Breast epithelium (tissue), 4 donors: Measurements from ENCODE around the gene ZNF831. TPM values are rescaled to one million over a fixed set of nuclear protein-coding genes. Genes with fewer than 3 reads are reported as not detected.

Source experiments
- DNase-seq, 2 donors: peaks; one replicate each; pipeline ENCODE4 v3.0.0-alpha.2; 2019; ENCODE audit warnings: low spot score in 2 of 2
- H3K27ac ChIP-seq, 2 donors: fragments of 200-600 bp; sonication (generic) in 1 of 2; one replicate each; pipeline ENCODE4 v1.5.1; 2016 to 2019; ENCODE audit warnings: mild to moderate bottlenecking in 1 of 2
- H3K27me3 ChIP-seq, 2 donors: fragments of 200-600 bp; sonication (generic) in 1 of 2; one replicate each; pipeline versions ENCODE4 v1.5.1 to v1.6.0; 2017 to 2019; ENCODE audit warnings: control low read depth in 1 of 2, mild to moderate bottlenecking in 1 of 2
- H3K36me3 ChIP-seq: fragments of 200-600 bp; one replicate; pipeline ENCODE4 v1.5.1; 2019
- H3K4me1 ChIP-seq, 2 donors: fragments of 200-600 bp; sonication (generic); one replicate each; pipeline ENCODE4 v1.5.1; 2016 to 2019; ENCODE audit warnings: control low read depth in 1 of 2
- H3K4me3 ChIP-seq, 3 donors: fragments of 200-600 bp; sonication (generic); 1 replicate in 2 of 3; 2 replicates in 1 of 3; pipeline ENCODE4 v1.5.1; 2016 to 2019; ENCODE audit warnings: mild to moderate bottlenecking in 3 of 3, moderate library complexity in 2 of 3
- H3K9me3 ChIP-seq, 2 donors: fragments of 200-600 bp; sonication (generic) in 1 of 2; one replicate each; pipeline ENCODE4 v1.5.1; 2016 to 2019; ENCODE audit warnings: control low read depth in 1 of 2
- POLR2A ChIP-seq: fragments of 450-650 bp; IDR thresholded peaks from one replicate; pipeline ENCODE4 v1.6.1; 2016; ENCODE audit warnings: antibody characterized with exemption, mild to moderate bottlenecking, moderate library complexity
- POLR2AphosphoS5 ChIP-seq, 3 donors: sonication (generic); formaldehyde crosslinking; IDR thresholded peaks; one replicate each; pipeline ENCODE4 v1.6.1; 2017; ENCODE audit warnings: antibody characterized with exemption in 3 of 3
- intact Hi-C: fragments of 100-400 bp; cut with DNase I; formaldehyde crosslinking; loops from one replicate; pipeline ENCODE4 v1.15.1; 2023; ENCODE audit warnings: low total_unique reads
- total RNA-seq, 3 donors: library from RNA; depleted of rRNA; stranded (reverse); fragments of >200 nt; gene quantifications; one replicate each; pipeline ENCODE4 v1.1.0, GENCODE V29; 2016
- TF ChIP-seq, protein P1 (sequence below), 3 donors: fragments of 450-650 bp; IDR thresholded peaks; one replicate each; pipeline ENCODE4 v1.5.1; 2016 to 2017; ENCODE audit warnings: antibody characterized with exemption in 3 of 3, mild to moderate bottlenecking in 3 of 3, moderate library complexity in 3 of 3

Gene ZNF831
- total RNA-seq, 3 donors from 2014 or later, result 0.48 to 1.6 (median 1.2) TPM

DNA sequence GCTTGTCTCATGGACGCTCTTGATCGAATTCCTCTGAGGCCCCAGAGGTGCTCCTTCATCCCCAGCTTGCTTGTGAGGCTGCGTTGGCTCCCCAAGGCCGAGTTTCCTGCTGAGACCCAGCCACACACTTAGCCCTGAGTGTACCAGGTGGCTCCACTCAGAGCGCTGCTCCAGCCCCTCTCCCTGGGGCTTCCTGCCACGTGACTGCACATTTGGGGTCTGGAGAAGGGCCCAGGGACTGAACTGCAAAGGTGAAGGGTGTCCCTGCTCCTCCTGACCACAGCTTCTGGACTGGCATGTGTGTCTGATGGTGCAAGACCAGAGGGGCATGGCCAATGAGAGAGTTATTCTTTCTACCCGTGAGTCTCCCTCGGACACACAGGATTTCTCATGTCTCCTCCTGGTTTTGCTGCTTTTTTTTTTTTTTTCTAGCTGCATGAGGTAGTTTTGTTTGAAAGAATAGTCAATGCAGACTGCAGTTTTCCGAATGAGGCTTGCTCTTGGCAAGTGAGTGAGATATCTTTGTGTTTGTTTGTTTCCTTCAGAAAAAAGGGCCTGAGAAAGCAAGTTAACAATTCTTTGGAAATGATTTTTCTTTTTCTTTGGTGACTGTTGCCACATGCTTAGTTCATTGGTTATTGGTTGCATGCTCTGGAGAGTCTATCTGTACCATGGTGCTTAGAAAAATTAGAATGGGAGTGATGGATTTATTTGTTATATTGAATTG, 3.1 kb upstream of the ZNF831 start:
- no peak overlapping the region for H3K27ac ChIP-seq
- DNase-seq, result no peak
- TF ChIP-seq, protein P1, sequence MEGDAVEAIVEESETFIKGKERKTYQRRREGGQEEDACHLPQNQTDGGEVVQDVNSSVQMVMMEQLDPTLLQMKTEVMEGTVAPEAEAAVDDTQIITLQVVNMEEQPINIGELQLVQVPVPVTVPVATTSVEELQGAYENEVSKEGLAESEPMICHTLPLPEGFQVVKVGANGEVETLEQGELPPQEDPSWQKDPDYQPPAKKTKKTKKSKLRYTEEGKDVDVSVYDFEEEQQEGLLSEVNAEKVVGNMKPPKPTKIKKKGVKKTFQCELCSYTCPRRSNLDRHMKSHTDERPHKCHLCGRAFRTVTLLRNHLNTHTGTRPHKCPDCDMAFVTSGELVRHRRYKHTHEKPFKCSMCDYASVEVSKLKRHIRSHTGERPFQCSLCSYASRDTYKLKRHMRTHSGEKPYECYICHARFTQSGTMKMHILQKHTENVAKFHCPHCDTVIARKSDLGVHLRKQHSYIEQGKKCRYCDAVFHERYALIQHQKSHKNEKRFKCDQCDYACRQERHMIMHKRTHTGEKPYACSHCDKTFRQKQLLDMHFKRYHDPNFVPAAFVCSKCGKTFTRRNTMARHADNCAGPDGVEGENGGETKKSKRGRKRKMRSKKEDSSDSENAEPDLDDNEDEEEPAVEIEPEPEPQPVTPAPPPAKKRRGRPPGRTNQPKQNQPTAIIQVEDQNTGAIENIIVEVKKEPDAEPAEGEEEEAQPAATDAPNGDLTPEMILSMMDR (IDR thresholded peaks at IDR 0.05), result no peak
- TF ChIP-seq POLR2A (no peak), POLR2AphosphoS5 (IDR thresholded peaks at IDR 0.05) (no peak)
- no peaks in the 10 kb centered on the region for H3K4me1 ChIP-seq
- no peaks in the 10 kb centered on the region for H3K36me3 ChIP-seq
- intact Hi-C loops, result no loop called here
- H3K4me3 ChIP-seq, result no peak overlapping the region
- no peaks in the 10 kb centered on the region for H3K9me3 ChIP-seq
- no peaks in the 10 kb centered on the region for H3K27me3 ChIP-seq

DNA sequence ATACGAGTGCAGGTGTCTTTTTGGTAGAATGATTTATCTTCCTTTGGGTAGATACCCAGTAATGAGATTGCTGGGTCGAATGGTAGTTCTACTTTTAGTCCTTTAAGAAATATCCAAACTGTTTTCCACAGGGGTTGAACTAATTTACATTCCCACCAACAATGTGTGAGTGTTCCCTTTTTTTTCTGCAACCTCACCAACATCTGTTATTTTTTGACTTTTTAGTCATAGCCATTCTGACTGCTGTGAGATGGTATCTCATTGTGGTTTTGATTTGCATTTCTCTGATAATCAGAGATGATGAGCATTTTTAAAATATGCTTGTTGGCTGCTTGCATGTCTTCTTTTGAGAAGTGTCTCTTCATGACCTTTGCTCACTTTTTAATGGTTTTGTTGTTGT, 1.9 kb upstream of the ZNF831 start:
- no peaks in the 10 kb centered on the region for H3K4me1 ChIP-seq
- no peak overlapping the region for H3K4me3 ChIP-seq
- no peaks in the 10 kb centered on the region for H3K9me3 ChIP-seq
- H3K36me3 ChIP-seq, result no peaks in the 10 kb centered on the region
- TF ChIP-seq POLR2A, result no peak
- TF ChIP-seq, protein P1 (IDR thresholded peaks at IDR 0.05), result no peak
- intact Hi-C loops, result no loop called here
- H3K27me3 ChIP-seq, result no peaks in the 10 kb centered on the region
- no peak for DNase-seq
- H3K27ac ChIP-seq, result no peak overlapping the region

DNA sequence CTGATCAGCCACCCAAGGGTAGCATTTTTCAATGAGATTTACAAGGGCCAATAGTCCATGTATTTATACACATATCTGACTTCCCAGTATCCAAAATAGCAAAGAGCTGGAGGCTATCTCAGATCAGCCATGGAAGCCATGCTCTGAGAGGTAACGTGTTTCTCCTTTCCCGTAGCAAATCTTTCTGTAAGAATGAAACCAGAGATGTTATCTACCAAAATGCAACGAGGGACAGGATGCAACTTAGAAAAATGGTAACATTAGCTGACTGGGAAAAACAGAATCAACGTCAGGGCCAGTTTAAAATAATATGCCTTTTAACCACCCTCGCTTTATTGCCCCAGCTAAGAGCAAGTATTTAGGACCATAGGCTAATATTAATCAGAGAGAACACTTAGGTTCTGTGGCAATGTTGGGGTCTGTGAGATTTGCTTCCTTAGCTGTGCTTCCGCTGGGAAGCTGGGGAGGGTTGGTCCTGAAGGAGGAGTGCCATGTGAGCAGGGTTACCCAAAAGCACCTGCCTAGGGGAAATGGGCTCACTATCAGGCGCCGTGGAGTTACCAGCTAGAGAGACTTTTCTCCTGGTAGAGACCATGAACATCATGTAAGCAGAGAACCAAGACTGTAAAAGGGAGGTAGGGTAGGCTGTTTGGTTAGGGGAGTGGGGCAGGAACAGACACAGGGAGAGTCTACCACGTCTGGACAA, 1.2 kb downstream of the ZNF831 start:
- H3K4me3 ChIP-seq, result no peak overlapping the region
- H3K36me3 ChIP-seq, result no peaks in the 10 kb centered on the region
- H3K27me3 ChIP-seq, result no peaks in the 10 kb centered on the region
- no peak for DNase-seq
- no peaks in the 10 kb centered on the region for H3K4me1 ChIP-seq
- H3K27ac ChIP-seq, result peak overlapping the region in 1 of 2 donors; percentile 35
- TF ChIP-seq POLR2A (no peak), POLR2AphosphoS5 (IDR thresholded peaks at IDR 0.05) (no peak)
- TF ChIP-seq, protein P1 (IDR thresholded peaks at IDR 0.05), result no peak
- no peaks in the 10 kb centered on the region for H3K9me3 ChIP-seq
- intact Hi-C loops, result no loop called here

DNA sequence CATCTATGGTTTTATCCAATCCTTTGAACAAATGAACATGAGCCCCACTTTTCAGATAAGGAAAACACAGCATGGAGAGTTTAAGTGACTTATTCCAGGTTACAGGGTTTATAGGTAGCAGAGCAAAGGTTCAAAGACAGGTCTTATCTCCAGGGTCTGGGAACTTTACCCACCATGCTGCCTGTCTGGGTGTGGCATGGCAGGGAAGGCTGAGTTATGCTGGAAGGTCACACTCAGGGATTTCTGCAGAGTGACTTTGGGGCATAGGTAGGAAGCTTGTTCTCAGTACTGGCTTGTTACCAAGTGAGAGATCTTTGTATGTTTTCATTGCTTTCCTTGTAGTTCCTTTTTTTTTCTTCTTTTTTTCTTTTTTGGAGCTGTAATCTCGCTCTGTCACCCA, 1.8 kb downstream of the ZNF831 start:
- TF ChIP-seq POLR2AphosphoS5 (IDR thresholded peaks at IDR 0.05), result no peak
- TF ChIP-seq, protein P1 (IDR thresholded peaks at IDR 0.05), result no peak
- no peak for TF ChIP-seq POLR2A
- Histone ChIP-seq H3K27ac (peak overlapping the region in 1 of 2 donors; percentile 35), H3K4me1 (no peaks in the 10 kb centered on the region), H3K27me3 (no peaks in the 10 kb centered on the region), H3K9me3 (no peaks in the 10 kb centered on the region), H3K4me3 (no peak overlapping the region), H3K36me3 (no peaks in the 10 kb centered on the region)
- no peak for DNase-seq
- intact Hi-C loops, result no loop called here

DNA sequence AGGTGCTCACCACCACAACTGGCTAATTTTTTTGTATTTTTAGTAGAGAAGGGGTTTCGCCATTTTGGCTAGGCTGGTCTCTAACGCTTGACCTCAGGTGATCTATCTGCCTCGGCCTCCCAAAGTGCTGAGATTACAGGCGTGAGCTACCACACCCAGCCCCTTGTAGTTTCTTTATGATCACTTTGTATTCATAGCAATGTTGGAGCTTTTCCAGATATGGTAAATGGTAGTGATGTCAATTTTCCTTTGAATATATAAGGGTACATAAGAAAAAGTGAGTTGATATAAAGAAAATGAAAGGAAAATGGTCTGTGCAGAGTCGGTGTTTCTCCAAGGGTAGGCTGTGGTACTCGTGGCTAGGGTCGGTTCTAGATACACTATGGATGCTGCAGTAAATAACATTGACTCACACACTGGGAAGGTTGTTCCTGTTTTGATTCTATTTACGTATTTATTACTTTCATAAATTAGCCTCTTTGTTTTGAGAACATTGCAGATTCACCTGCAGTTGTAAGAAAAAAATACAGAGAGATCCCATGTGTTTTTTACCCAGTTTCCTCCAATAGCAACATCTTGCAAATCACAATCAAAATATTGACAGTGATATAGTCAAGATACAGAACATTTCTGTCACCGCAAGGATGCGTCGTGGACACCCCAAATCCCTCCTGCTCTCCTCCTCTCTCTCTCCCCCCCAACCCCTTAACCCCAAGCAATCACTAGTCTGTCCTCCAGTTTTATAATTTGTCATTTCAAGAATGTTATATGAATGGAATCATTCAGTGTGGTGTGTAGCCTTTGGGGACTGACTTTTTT, 2.5 kb downstream of the ZNF831 start:
- H3K27me3 ChIP-seq, result no peaks in the 10 kb centered on the region
- intact Hi-C loops, result no loop called here
- DNase-seq, result no peak
- H3K27ac ChIP-seq, result no peak overlapping the region
- H3K4me3 ChIP-seq, result no peak overlapping the region
- TF ChIP-seq, protein P1 (IDR thresholded peaks at IDR 0.05), result no peak
- TF ChIP-seq POLR2AphosphoS5 (IDR thresholded peaks at IDR 0.05) (no peak), POLR2A (no peak)
- H3K9me3 ChIP-seq, result no peaks in the 10 kb centered on the region
- no peaks in the 10 kb centered on the region for H3K4me1 ChIP-seq
- H3K36me3 ChIP-seq, result no peaks in the 10 kb centered on the region
